HEK293 (cell line): ENCODE measurements around the gene KHDRBS2.

Experiments
- CTCF ChIA-PET: fragments of 350-600 bp; formaldehyde crosslinking; extraction: SDS; loops from one replicate; lab custom pipeline; 2021; ENCODE audit warnings: antibody characterized with exemption; lab: Yijun Ruan, JAX
- POLR2A ChIA-PET: fragments of 300-600 bp; formaldehyde crosslinking; extraction: SDS; loops from one replicate; lab custom pipeline; 2020; ENCODE audit warnings: antibody characterized with exemption, inconsistent platforms; lab: Yijun Ruan, JAX
- H3K27ac ChIP-seq: fragments of 200-500 bp; sonication (Bioruptor generic); 2 replicates; pipeline ENCODE4 v1.5.1; 2014; ENCODE audit warnings: low read depth, low read length, control low read depth, inconsistent platforms; ENCODE audit errors: extremely low read depth
- H3K36me3 ChIP-seq, 2 experiments: fragments of 200-500 bp in 1 of 2; sonication (Bioruptor generic) in 1 of 2; 1 replicate in 1 of 2; 2 replicates in 1 of 2; pipeline ENCODE4 v1.5.1; 2014 to 2017; ENCODE audit warnings: inconsistent platforms in 2 of 2, low read length in 2 of 2; ENCODE audit not compliant: control insufficient read depth in 2 of 2, insufficient read depth in 1 of 2
- H3K4me1 ChIP-seq: fragments of 200-500 bp; sonication (Bioruptor generic); 2 replicates; pipeline ENCODE4 v1.5.1; 2014; ENCODE audit warnings: mild to moderate bottlenecking, low read length, inconsistent platforms; ENCODE audit not compliant: control insufficient read depth, insufficient read depth
- H3K4me3 ChIP-seq: 2 replicates; pipeline ENCODE4 v1.5.1; 2011; ENCODE audit warnings: low read depth, mild to moderate bottlenecking, control low read depth, low read length, moderate library complexity
- H3K9me3 ChIP-seq: fragments of 200-500 bp; sonication (Bioruptor generic); 2 replicates; pipeline ENCODE4 v1.5.1; 2014; ENCODE audit warnings: low read depth, low read length, inconsistent platforms; ENCODE audit not compliant: control insufficient read depth, insufficient read depth
- OVOL3 ChIP-seq: fragments of 450-650 bp; formaldehyde crosslinking; IDR thresholded peaks from 2 replicates; pipeline ENCODE4 v1.5.1; 2016; ENCODE audit warnings: missing biosample characterization, missing genetic modification characterization
- PRDM10 ChIP-seq: fragments of 450-650 bp; formaldehyde crosslinking; IDR thresholded peaks from 2 replicates; pipeline ENCODE4 v1.5.1; 2016; ENCODE audit warnings: missing biosample characterization, missing genetic modification characterization
- REST ChIP-seq: fragments of 450-650 bp; formaldehyde crosslinking; IDR thresholded peaks from 2 replicates; pipeline ENCODE4 v1.5.1; 2016; ENCODE audit warnings: missing biosample characterization, missing genetic modification characterization
- ZBTB44 ChIP-seq: fragments of 450-650 bp; IDR thresholded peaks from 2 replicates; pipeline ENCODE4 v1.5.1; 2018; ENCODE audit warnings: missing biosample characterization, mild to moderate bottlenecking, missing genetic modification characterization
- ZNF140 ChIP-seq: fragments of 450-650 bp; formaldehyde crosslinking; IDR thresholded peaks from 2 replicates; pipeline ENCODE4 v1.5.1; 2016; ENCODE audit warnings: missing biosample characterization, missing genetic modification characterization
- ZNF23 ChIP-seq: fragments of 450-650 bp; formaldehyde crosslinking; IDR thresholded peaks from 2 replicates; pipeline ENCODE4 v1.5.1; 2016; ENCODE audit warnings: missing biosample characterization, missing genetic modification characterization, borderline replicate concordance
- ZNF280D ChIP-seq: fragments of 450-650 bp; formaldehyde crosslinking; IDR thresholded peaks from 2 replicates; pipeline ENCODE4 v1.5.1; 2016; ENCODE audit warnings: missing biosample characterization, missing genetic modification characterization
- ZNF302 ChIP-seq: fragments of 450-650 bp; formaldehyde crosslinking; IDR thresholded peaks from 2 replicates; pipeline ENCODE4 v1.5.1; 2016; ENCODE audit warnings: missing biosample characterization, missing genetic modification characterization, low read depth
- ZNF354C ChIP-seq: fragments of 450-650 bp; formaldehyde crosslinking; IDR thresholded peaks from 2 replicates; pipeline ENCODE4 v1.5.1; 2016; ENCODE audit warnings: missing biosample characterization, missing genetic modification characterization, low read depth, borderline replicate concordance
- ZNF501 ChIP-seq: fragments of 450-650 bp; formaldehyde crosslinking; IDR thresholded peaks from 2 replicates; pipeline ENCODE4 v1.5.1; 2016; ENCODE audit warnings: missing biosample characterization, missing genetic modification characterization
- ZNF529 ChIP-seq: fragments of 450-650 bp; formaldehyde crosslinking; IDR thresholded peaks from 2 replicates; pipeline ENCODE4 v1.5.1; 2017; ENCODE audit warnings: missing genetic modification characterization, missing biosample characterization; ENCODE audit not compliant: insufficient replicate concordance
- ZNF560 ChIP-seq: fragments of 450-650 bp; formaldehyde crosslinking; IDR thresholded peaks from 2 replicates; pipeline ENCODE4 v1.5.1; 2017; ENCODE audit warnings: missing biosample characterization, missing genetic modification characterization, borderline replicate concordance
- ZNF670 ChIP-seq: fragments of 450-650 bp; formaldehyde crosslinking; IDR thresholded peaks from 2 replicates; pipeline ENCODE4 v1.5.1; 2016; ENCODE audit warnings: missing biosample characterization, missing genetic modification characterization, low read depth
- ZNF692 ChIP-seq: fragments of 450-650 bp; formaldehyde crosslinking; IDR thresholded peaks from 2 replicates; pipeline ENCODE4 v1.5.1; 2016; ENCODE audit warnings: missing biosample characterization, missing genetic modification characterization
- ZNF837 ChIP-seq: fragments of 450-650 bp; formaldehyde crosslinking; IDR thresholded peaks from 2 replicates; pipeline ENCODE4 v1.5.1; 2016; ENCODE audit warnings: missing biosample characterization, missing genetic modification characterization
- ZSCAN4 ChIP-seq: fragments of 450-650 bp; formaldehyde crosslinking; IDR thresholded peaks from 2 replicates; pipeline ENCODE4 v1.5.1; 2017; ENCODE audit warnings: missing biosample characterization, missing genetic modification characterization
- ZSCAN5A ChIP-seq: fragments of 450-650 bp; formaldehyde crosslinking; IDR thresholded peaks from 2 replicates; pipeline ENCODE4 v1.5.1; 2016; ENCODE audit warnings: missing biosample characterization, missing genetic modification characterization

KHDRBS2 gene

GRCh38 chr6:62265906-62266525, 20.0 kb downstream of the KHDRBS2 start:
- Histone ChIP-seq H3K4me3 (no peak overlapping the region), H3K36me3 (no peaks in the 10 kb centered on the region), H3K4me1 (no peaks in the 10 kb centered on the region), H3K27ac (no peak overlapping the region), H3K9me3 (no peaks in the 10 kb centered on the region)
- CTCF ChIA-PET, result interaction anchor here (0.6 to 1.4 kb wide), 2 partner anchors 16 to 17 kb away, joined by 4 to 8 read pairs; no protein-coding TSS in a partner anchor
- TF ChIP-seq ZSCAN5A (tag by site-specific recombination), result no peak
- TF ChIP-seq ZNF529 (tag by site-specific recombination), result no peak
- no peak for TF ChIP-seq OVOL3 (tag by site-specific recombination)
- TF ChIP-seq ZNF837 (tag by site-specific recombination), result no peak
- TF ChIP-seq ZSCAN4 (tag by site-specific recombination), result no peak
- no peak for TF ChIP-seq ZNF560 (tag by site-specific recombination)
- no peak for TF ChIP-seq ZNF302 (tag by site-specific recombination)
- POLR2A ChIA-PET, result no interaction called here

- ChIA-PET POLR2A (no interaction called here), CTCF (no interaction called here)
- Histone ChIP-seq H3K9me3 (no peaks in the 10 kb centered on the region), H3K4me3 (no peak overlapping the region), H3K36me3 (no peaks in the 10 kb centered on the region), H3K4me1 (no peaks in the 10 kb centered on the region), H3K27ac (no peak overlapping the region)
- TF ChIP-seq ZNF140 (tag by site-specific recombination), result no peak
- TF ChIP-seq ZNF23 (tag by site-specific recombination), result no peak
- TF ChIP-seq ZBTB44 (tag by site-specific recombination), result no peak
- TF ChIP-seq ZNF280D (tag by site-specific recombination), result no peak
- TF ChIP-seq PRDM10 (tag by site-specific recombination), result no peak
- no peak for TF ChIP-seq ZNF501 (tag by site-specific recombination)
- no peak for TF ChIP-seq ZNF692 (tag by site-specific recombination)
- no peak for TF ChIP-seq ZNF670 (tag by site-specific recombination)
- TF ChIP-seq ZNF354C, result no peak
- no peak for TF ChIP-seq REST
These were observed 23.7 kb downstream of the KHDRBS2 start for GRCh38 chr6:62262283-62262682.
